ENCODE measurements around the gene CDC27. TPM values are rescaled to one million over a fixed set of nuclear protein-coding genes. Genes with fewer than 3 reads are reported as not detected.
"Not testable (repeated sequence)": the region's sequence is repeated elsewhere in the genome, so short reads cannot be mapped to it uniquely, and the experiment has no call there.

CDC27 gene
- total RNA-seq, 1 experiment from 2014 or later = 141 TPM

DNA sequence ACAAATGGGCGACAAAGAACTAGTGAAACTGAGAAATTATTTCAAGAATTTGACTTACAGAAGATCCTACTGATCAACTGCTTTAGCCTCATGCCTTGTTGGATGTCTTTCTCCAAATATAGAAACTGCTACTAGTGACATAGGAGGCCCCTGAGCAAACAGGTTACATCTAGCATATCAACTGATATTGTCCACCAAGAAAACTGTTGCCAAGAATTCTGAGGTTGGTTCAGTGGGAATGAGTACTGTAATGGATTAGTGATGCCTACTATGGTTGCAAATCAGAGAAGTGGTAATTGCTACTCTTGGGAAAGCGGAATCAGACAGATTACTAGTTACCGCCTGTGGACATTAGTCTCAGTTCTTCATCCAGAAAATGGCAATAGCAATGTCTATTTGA, 10.0 kb downstream of the CDC27 start:
- no peak overlapping the region for H3K27ac Mint-ChIP-seq (ENCODE audit: low read depth, unreplicated experiment)
- H3K36me3 Mint-ChIP-seq (ENCODE audit: insufficient read depth, unreplicated experiment) = peaks cover 72% of the 10 kb centered on the region
- no TSS peak for BruUV-seq (replicated peaks)
- H3K27me3 Mint-ChIP-seq (ENCODE audit: insufficient read depth, unreplicated experiment) = no peaks in the 10 kb centered on the region
- DNase-seq (ENCODE audit: unreplicated experiment) = no peak
- intact Hi-C loops (cut with micrococcal nuclease) = no loop called here
- H3K4me1 Mint-ChIP-seq (ENCODE audit: insufficient read depth, unreplicated experiment) = peaks cover 32% of the 10 kb centered on the region
- no peaks in the 10 kb centered on the region for H3K9me3 Mint-ChIP-seq (ENCODE audit: unreplicated experiment)
- H3K4me3 Mint-ChIP-seq (ENCODE audit: unreplicated experiment) = no peak overlapping the region
- ChIA-PET POLR2A (interaction anchor here (0.7 kb wide), 1 partner anchor 28 kb away, joined by 3 read pairs; no protein-coding TSS in a partner anchor), CTCF (no interaction called here)
- TF ChIP-seq, protein P1, sequence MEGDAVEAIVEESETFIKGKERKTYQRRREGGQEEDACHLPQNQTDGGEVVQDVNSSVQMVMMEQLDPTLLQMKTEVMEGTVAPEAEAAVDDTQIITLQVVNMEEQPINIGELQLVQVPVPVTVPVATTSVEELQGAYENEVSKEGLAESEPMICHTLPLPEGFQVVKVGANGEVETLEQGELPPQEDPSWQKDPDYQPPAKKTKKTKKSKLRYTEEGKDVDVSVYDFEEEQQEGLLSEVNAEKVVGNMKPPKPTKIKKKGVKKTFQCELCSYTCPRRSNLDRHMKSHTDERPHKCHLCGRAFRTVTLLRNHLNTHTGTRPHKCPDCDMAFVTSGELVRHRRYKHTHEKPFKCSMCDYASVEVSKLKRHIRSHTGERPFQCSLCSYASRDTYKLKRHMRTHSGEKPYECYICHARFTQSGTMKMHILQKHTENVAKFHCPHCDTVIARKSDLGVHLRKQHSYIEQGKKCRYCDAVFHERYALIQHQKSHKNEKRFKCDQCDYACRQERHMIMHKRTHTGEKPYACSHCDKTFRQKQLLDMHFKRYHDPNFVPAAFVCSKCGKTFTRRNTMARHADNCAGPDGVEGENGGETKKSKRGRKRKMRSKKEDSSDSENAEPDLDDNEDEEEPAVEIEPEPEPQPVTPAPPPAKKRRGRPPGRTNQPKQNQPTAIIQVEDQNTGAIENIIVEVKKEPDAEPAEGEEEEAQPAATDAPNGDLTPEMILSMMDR (IDR thresholded peaks at IDR 0.05; ENCODE audit: unreplicated experiment) = no peak

DNA sequence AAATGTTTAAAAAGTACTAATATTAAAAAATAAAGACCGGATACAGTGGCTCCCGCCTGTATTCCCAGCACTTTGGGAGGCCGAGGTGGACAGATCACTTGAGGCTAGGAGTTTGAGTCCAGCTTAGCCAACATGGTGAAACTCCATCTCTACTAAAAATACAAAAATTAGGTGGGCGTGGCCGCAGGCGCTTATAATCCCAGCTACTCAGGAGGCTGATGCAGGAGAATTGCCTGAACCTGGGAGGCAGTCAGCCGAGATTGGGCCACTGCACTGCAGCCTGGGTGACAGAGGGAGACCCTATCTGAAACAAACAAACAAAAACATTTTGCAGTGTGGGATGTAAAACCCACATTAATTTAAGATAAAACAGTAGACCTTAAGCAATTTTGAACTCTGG, 11.8 kb downstream of the CDC27 start:
- intact Hi-C loops (cut with micrococcal nuclease) = no loop called here

DNA sequence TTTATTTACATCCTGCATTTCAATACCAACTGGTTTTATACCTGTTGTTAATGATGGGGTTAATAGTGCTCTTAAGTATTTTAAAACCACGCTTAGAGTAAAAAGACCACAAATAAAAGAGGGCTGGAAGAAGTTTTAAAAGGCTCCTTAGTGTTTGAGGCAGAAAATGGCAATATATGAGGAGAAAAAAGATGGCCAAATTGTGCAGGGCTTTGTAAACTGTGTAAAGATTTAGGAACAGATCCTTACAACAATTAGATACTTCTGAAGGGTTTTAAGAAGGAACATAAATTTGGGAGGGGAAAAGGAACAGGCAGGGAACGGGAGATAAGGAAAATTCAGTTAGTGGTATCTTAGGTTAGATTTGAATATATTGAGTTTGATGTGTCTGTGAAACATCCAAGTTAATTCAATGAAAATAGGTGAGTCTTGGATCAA, 12.7 kb downstream of the CDC27 start:
- intact Hi-C loops (cut with micrococcal nuclease) = no loop called here
- Mint-ChIP-seq H3K4me3 (ENCODE audit: unreplicated experiment) (no peak overlapping the region), H3K36me3 (ENCODE audit: insufficient read depth, unreplicated experiment) (peaks cover 60% of the 10 kb centered on the region), H3K9me3 (ENCODE audit: unreplicated experiment) (no peaks in the 10 kb centered on the region), H3K27me3 (ENCODE audit: insufficient read depth, unreplicated experiment) (no peaks in the 10 kb centered on the region), H3K27ac (ENCODE audit: low read depth, unreplicated experiment) (peak overlapping the region; percentile 19), H3K4me1 (ENCODE audit: insufficient read depth, unreplicated experiment) (peaks cover 17% of the 10 kb centered on the region)
- ChIA-PET POLR2A (interaction anchor here (2.1 kb wide), 1 partner anchor 9 kb away, joined by 9 read pairs; no protein-coding TSS in a partner anchor), CTCF (no interaction called here)
- no TSS peak for BruUV-seq (replicated peaks)
- TF ChIP-seq, protein P1 (IDR thresholded peaks at IDR 0.05; ENCODE audit: unreplicated experiment) = no peak
- no peak for DNase-seq (ENCODE audit: unreplicated experiment)

More for the DNA sequence above, 11.8 kb downstream of the CDC27 start:
- H3K4me1 Mint-ChIP-seq (ENCODE audit: insufficient read depth, unreplicated experiment) = peaks cover 25% of the 10 kb centered on the region
- H3K36me3 Mint-ChIP-seq (ENCODE audit: insufficient read depth, unreplicated experiment) = peaks cover 67% of the 10 kb centered on the region
- H3K4me3 Mint-ChIP-seq (ENCODE audit: unreplicated experiment) = no peak overlapping the region
- ChIA-PET POLR2A (no interaction called here), CTCF (no interaction called here)
- no peak for DNase-seq (ENCODE audit: unreplicated experiment)
- no TSS peak for BruUV-seq (replicated peaks)
- H3K27ac Mint-ChIP-seq (ENCODE audit: low read depth, unreplicated experiment) = peak overlapping the region; percentile 19
- TF ChIP-seq, protein P1 (IDR thresholded peaks at IDR 0.05; ENCODE audit: unreplicated experiment) = no peak
- H3K27me3 Mint-ChIP-seq (ENCODE audit: insufficient read depth, unreplicated experiment) = no peaks in the 10 kb centered on the region
- H3K9me3 Mint-ChIP-seq (ENCODE audit: unreplicated experiment) = no peaks in the 10 kb centered on the region

DNA sequence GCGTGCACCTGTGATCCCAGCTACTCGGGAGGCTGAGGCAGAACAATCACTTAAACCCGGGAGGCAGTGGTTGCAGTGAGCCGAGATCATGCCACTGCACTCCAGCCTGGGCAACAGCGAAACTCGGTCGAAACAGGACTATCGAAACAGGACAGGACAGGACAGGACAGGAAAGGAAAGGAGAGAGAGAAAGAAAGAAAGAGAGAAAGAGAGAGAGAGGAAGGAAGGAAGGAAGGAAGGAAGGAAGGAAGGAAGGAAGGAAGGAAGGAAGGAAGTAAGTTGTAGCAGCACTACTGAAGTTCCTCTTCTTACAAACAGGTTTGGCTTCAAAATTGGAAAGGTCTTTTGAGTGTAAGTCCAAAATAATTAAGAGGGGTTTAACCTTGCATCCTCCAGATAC, 14.3 kb downstream of the CDC27 start:
- intact Hi-C loops (cut with micrococcal nuclease); BruUV-seq (replicated peaks); H3K27ac Mint-ChIP-seq (ENCODE audit: low read depth, unreplicated experiment); H3K27me3 Mint-ChIP-seq (ENCODE audit: insufficient read depth, unreplicated experiment); H3K4me3 Mint-ChIP-seq (ENCODE audit: unreplicated experiment); H3K9me3 Mint-ChIP-seq (ENCODE audit: unreplicated experiment); DNase-seq (ENCODE audit: unreplicated experiment): not testable (repeated sequence)
- ChIA-PET POLR2A (interaction anchor here (2.1 kb wide), 1 partner anchor 10 kb away, joined by 9 read pairs; no protein-coding TSS in a partner anchor), CTCF (interaction anchor here (1.0 kb wide), 1 partner anchor 10 kb away, joined by 3 read pairs; no protein-coding TSS in a partner anchor)
- peaks cover 12% of the 10 kb centered on the region for H3K4me1 Mint-ChIP-seq (ENCODE audit: insufficient read depth, unreplicated experiment)
- peaks cover 46% of the 10 kb centered on the region for H3K36me3 Mint-ChIP-seq (ENCODE audit: insufficient read depth, unreplicated experiment)

Measured in MCF 10A (cell line).